KMS-11 (cell line): Measurements from ENCODE around the gene SFRP4.

Experiments
- H2AFZ ChIP-seq: fragments of 200-600 bp; sonication (generic); 2 replicates; pipeline ENCODE4 v1.6.1; 2016; ENCODE audit warnings: antibody characterized with exemption, mixed run types, low read depth
- H3K27ac ChIP-seq: fragments of 200-600 bp; sonication (generic); 2 replicates; pipeline ENCODE4 v1.6.1; 2016; ENCODE audit warnings: mild to moderate bottlenecking, mixed run types
- H3K27me3 ChIP-seq: fragments of 200-600 bp; sonication (generic); 2 replicates; pipeline ENCODE4 v1.6.1; 2017; ENCODE audit warnings: mild to moderate bottlenecking, low read depth, mixed run types, moderate library complexity; ENCODE audit not compliant: insufficient read depth
- H3K36me3 ChIP-seq: fragments of 200-600 bp; sonication (generic); 2 replicates; pipeline ENCODE4 v1.6.1; 2017; ENCODE audit warnings: mild to moderate bottlenecking, mixed run types; ENCODE audit not compliant: insufficient read depth
- H3K4me1 ChIP-seq: fragments of 200-600 bp; sonication (generic); 2 replicates; pipeline ENCODE4 v1.6.1; 2016; ENCODE audit warnings: mild to moderate bottlenecking, low read depth, mixed run types; ENCODE audit not compliant: poor library complexity, severe bottlenecking
- H3K4me2 ChIP-seq: fragments of 200-600 bp; sonication (generic); 2 replicates; pipeline ENCODE4 v1.7.0; 2016; ENCODE audit warnings: mild to moderate bottlenecking, mixed run types
- H3K4me3 ChIP-seq: fragments of 200-600 bp; sonication (generic); IDR thresholded peaks from 2 replicates; pipeline ENCODE4 v1.6.1; 2017; ENCODE audit warnings: low read depth, low read length, mixed read lengths; ENCODE audit not compliant: insufficient read depth
- H3K79me2 ChIP-seq: fragments of 200-600 bp; sonication (generic); 2 replicates; pipeline ENCODE4 v1.6.1; 2016; ENCODE audit warnings: low read depth, mixed run types; ENCODE audit not compliant: insufficient read depth
- H3K9ac ChIP-seq: fragments of 200-600 bp; sonication (generic); 2 replicates; pipeline ENCODE4 v1.6.1; 2016; ENCODE audit warnings: mild to moderate bottlenecking, mixed run types
- H4K20me1 ChIP-seq: fragments of 200-600 bp; sonication (generic); 2 replicates; pipeline ENCODE4 v1.6.1; 2016; ENCODE audit warnings: mild to moderate bottlenecking, mixed run types; ENCODE audit not compliant: insufficient read depth
- TF ChIP-seq, protein P1 (sequence below): fragments of 200-600 bp; sonication (generic); conservative IDR thresholded peaks from 2 replicates; pipeline ENCODE4 v1.6.1; 2017; ENCODE audit warnings: low read depth, mild to moderate bottlenecking, antibody characterized with exemption, low read length, moderate library complexity, mixed read lengths

SFRP4 gene

DNA sequence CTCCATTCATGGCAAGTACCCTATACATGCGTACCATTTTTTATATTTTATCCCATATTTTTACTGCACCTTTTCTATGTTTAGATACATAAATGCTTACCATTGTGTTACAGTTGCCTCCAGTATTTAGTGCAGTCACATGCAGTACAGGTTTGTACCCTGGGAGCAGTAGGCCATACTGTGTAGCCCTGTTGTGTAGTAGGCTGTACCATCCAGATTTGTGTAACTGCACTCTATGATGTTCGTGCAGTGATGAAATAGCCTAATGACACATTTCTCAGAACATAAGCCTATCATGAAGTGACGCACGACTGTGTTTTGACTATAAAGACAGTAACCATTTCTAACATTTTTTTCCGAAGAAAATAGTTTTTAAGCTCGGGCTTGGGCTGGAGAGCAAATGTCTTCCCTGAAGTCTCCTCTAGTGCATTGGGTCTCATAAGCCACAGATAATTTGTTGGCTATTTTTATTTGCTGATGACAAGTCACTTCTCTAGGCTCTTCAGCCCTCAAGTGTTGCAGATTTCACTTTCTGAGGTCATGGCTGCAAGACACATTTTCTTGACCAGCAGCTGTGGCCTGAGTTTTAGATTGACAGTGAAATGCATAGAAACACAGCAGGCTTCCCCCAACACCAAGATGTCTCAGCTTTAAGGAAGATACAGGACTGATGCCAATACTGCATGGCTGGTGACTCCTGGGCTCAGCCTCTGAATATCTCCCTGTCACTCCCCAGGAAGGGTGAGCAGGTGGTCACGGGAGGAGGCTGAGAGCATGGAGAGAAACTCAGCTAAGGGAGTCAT is 30.7 kb upstream of the SFRP4 start:
- Histone ChIP-seq H3K27ac (no peak overlapping the region), H3K9ac (no peak overlapping the region), H3K36me3 (no peaks in the 10 kb centered on the region), H3K4me1 (peaks cover 12% of the 10 kb centered on the region), H3K4me3 (no peak overlapping the region), H4K20me1 (no peaks in the 10 kb centered on the region; the same call in 1 of the 2 replicates), H3K4me2 (no peak overlapping the region), H2AFZ (no peak overlapping the region), H3K79me2 (peaks cover 5% of the 10 kb centered on the region; the same call in 1 of the 2 replicates), H3K27me3 (no peaks in the 10 kb centered on the region)
- TF ChIP-seq, protein P1, sequence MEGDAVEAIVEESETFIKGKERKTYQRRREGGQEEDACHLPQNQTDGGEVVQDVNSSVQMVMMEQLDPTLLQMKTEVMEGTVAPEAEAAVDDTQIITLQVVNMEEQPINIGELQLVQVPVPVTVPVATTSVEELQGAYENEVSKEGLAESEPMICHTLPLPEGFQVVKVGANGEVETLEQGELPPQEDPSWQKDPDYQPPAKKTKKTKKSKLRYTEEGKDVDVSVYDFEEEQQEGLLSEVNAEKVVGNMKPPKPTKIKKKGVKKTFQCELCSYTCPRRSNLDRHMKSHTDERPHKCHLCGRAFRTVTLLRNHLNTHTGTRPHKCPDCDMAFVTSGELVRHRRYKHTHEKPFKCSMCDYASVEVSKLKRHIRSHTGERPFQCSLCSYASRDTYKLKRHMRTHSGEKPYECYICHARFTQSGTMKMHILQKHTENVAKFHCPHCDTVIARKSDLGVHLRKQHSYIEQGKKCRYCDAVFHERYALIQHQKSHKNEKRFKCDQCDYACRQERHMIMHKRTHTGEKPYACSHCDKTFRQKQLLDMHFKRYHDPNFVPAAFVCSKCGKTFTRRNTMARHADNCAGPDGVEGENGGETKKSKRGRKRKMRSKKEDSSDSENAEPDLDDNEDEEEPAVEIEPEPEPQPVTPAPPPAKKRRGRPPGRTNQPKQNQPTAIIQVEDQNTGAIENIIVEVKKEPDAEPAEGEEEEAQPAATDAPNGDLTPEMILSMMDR: no peak

- Histone ChIP-seq H3K4me1 (peaks cover 8% of the 10 kb centered on the region), H3K27ac (no peak overlapping the region), H3K4me2 (no peak overlapping the region), H3K36me3 (no peaks in the 10 kb centered on the region), H3K4me3 (no peak overlapping the region), H3K27me3 (no peaks in the 10 kb centered on the region), H3K79me2 (peaks cover 5% of the 10 kb centered on the region; the same call in 1 of the 2 replicates), H2AFZ (no peak overlapping the region), H3K9ac (no peak overlapping the region), H4K20me1 (no peaks in the 10 kb centered on the region; the same call in 1 of the 2 replicates)
- TF ChIP-seq, protein P1: no peak
Observed at GRCh38 chr7:37945336-37945735, 28.7 kb upstream of the SFRP4 start.

- no peak overlapping the region for H3K4me3 ChIP-seq
- TF ChIP-seq, protein P1: no peak
- H2AFZ ChIP-seq: no peak overlapping the region
- peaks cover 4% of the 10 kb centered on the region; the same call in 1 of the 2 replicates for H3K79me2 ChIP-seq
- H3K36me3 ChIP-seq: no peaks in the 10 kb centered on the region
- no peak overlapping the region for H3K4me2 ChIP-seq
- no peaks in the 10 kb centered on the region for H3K27me3 ChIP-seq
- no peaks in the 10 kb centered on the region; the same call in 1 of the 2 replicates for H4K20me1 ChIP-seq
- no peak overlapping the region for H3K9ac ChIP-seq
- peaks cover 8% of the 10 kb centered on the region for H3K4me1 ChIP-seq
- H3K27ac ChIP-seq: no peak overlapping the region
Observed at GRCh38 chr7:37944737-37945054, 28.1 kb upstream of the SFRP4 start.

- Histone ChIP-seq H3K4me3 (no peak overlapping the region), H3K4me2 (no peak overlapping the region), H3K4me1 (peaks cover 8% of the 10 kb centered on the region)
Observed at GRCh38 chr7:37943905-37944736, 27.5 kb upstream of the SFRP4 start.

More at GRCh38 chr7:37943905-37944736, 27.5 kb upstream of the SFRP4 start:
- no peaks in the 10 kb centered on the region for H3K27me3 ChIP-seq
- no peak overlapping the region for H2AFZ ChIP-seq
- TF ChIP-seq, protein P1: no peak
- H3K27ac ChIP-seq: no peak overlapping the region
- H3K36me3 ChIP-seq: no peaks in the 10 kb centered on the region
- H4K20me1 ChIP-seq: no peaks in the 10 kb centered on the region; the same call in 1 of the 2 replicates
- no peak overlapping the region for H3K9ac ChIP-seq
- no peaks in the 10 kb centered on the region; the same call in 1 of the 2 replicates for H3K79me2 ChIP-seq
